ENCODE measurements around the gene TOMM40. TPM values are rescaled to one million over a fixed set of nuclear protein-coding genes. Genes with fewer than 3 reads are reported as not detected.

Gene TOMM40
- 75.1 and 77.8 TPM in 2 replicates for total RNA-seq (ENCODE audit: low replicate concordance)
- long read RNA-seq, partial matches to known transcripts, result 0 of 2 reads
- long read RNA-seq, other reads (novel, unspliced or antisense), result 2 of 2 reads

- Mint-ChIP-seq H3K4me3 (peak within 1 kb of the TSS; percentile 94), H3K27me3 (no peaks in the 10 kb centered on the region), H3K36me3 (peaks cover 23% of the 10 kb centered on the region), H3K27ac (peak within 1 kb of the TSS; percentile 96), H3K9me3 (no peaks in the 10 kb centered on the region), H3K4me1 (ENCODE audit: unreplicated experiment) (peaks cover 26% of the 10 kb centered on the region)
- no peak for DNase-seq (ENCODE audit: extremely low spot score, unreplicated experiment)
- peak; percentile 42 for TF ChIP-seq CTCF (conservative IDR thresholded peaks at IDR 0.05)
Observed at GRCh38 chr19:44891016-44891882, at the start of gene TOMM40. TSS of gene TOMM40 (plus strand) at chr19:44891254. CDS start at chr19:44891416, 162 bp downstream.

DNA sequence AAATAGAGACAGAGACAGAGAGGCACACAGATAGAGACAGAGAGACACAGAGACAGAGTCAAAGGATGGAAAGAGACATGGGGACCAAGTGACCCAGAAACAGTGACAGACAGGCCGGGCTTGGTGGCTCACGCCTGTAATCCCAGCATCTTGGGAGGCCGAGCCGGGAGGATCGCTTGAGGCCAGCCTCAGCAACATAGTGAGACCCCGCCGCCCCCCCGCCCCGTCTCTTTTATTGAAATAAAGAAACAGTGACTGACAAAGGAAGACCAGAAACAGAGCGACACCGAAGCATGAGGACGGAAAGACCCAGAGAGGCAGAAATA, 45.8 kb upstream of the TOMM40 start:
- H3K27ac Mint-ChIP-seq, result peak overlapping the region; percentile 95
- TF ChIP-seq CTCF (conservative IDR thresholded peaks at IDR 0.05), result no peak

GRCh38 chr19:44845612-44846454, 45.2 kb upstream of the TOMM40 start, which contains the start of gene NECTIN2:
TSS of gene NECTIN2 (plus strand) at chr19:44846297. CDS start at chr19:44846526, 229 bp downstream.
- peaks cover 22% of the 10 kb centered on the region for H3K4me1 Mint-ChIP-seq (ENCODE audit: unreplicated experiment)
- H3K4me3 Mint-ChIP-seq, result peak within 1 kb of the TSS; percentile 96
- TF ChIP-seq CTCF (conservative IDR thresholded peaks at IDR 0.05), result peak; percentile 80
- peak within 1 kb of the TSS; percentile 97 for H3K27ac Mint-ChIP-seq
- DNase-seq (ENCODE audit: extremely low spot score, unreplicated experiment), result peak; percentile 100
- H3K9me3 Mint-ChIP-seq, result no peaks in the 10 kb centered on the region
- H3K36me3 Mint-ChIP-seq, result no peaks in the 10 kb centered on the region
- no peaks in the 10 kb centered on the region for H3K27me3 Mint-ChIP-seq

More for the DNA sequence above, 45.8 kb upstream of the TOMM40 start:
- H3K36me3 Mint-ChIP-seq, result no peaks in the 10 kb centered on the region
- H3K4me1 Mint-ChIP-seq (ENCODE audit: unreplicated experiment), result peaks cover 20% of the 10 kb centered on the region
- H3K27me3 Mint-ChIP-seq, result no peaks in the 10 kb centered on the region
- H3K4me3 Mint-ChIP-seq, result peak overlapping the region; percentile 96
- H3K9me3 Mint-ChIP-seq, result no peaks in the 10 kb centered on the region
- DNase-seq (ENCODE audit: extremely low spot score, unreplicated experiment), result no peak

- no peaks in the 10 kb centered on the region for H3K27me3 Mint-ChIP-seq
- H3K36me3 Mint-ChIP-seq, result no peaks in the 10 kb centered on the region
Observed at GRCh38 chr19:44846455-44847143, 44.5 kb upstream of the TOMM40 start.

More at GRCh38 chr19:44846455-44847143, 44.5 kb upstream of the TOMM40 start:
- H3K4me1 Mint-ChIP-seq (ENCODE audit: unreplicated experiment), result peaks cover 22% of the 10 kb centered on the region
- peak; percentile 86 for DNase-seq (ENCODE audit: extremely low spot score, unreplicated experiment)
- H3K27ac Mint-ChIP-seq, result peak overlapping the region; percentile 97
- no peak for TF ChIP-seq CTCF (conservative IDR thresholded peaks at IDR 0.05)
- H3K9me3 Mint-ChIP-seq, result no peaks in the 10 kb centered on the region
- H3K4me3 Mint-ChIP-seq, result peak overlapping the region; percentile 96

All from type B pancreatic cell (in vitro differentiated cells).